TTC549 (cell line): ENCODE measurements around the gene NPIPA7.
"Not testable (repeated sequence)": the region's sequence is repeated elsewhere in the genome, so short reads cannot be mapped to it uniquely, and the experiment has no call there.

ENCODE experiments used
- FAIRE-seq: peaks from 2 replicates; lab custom pipeline; 2012; peaks lifted over from hg19 to GRCh38; lab: Jason Lieb, UNC

Gene NPIPA7

DNA sequence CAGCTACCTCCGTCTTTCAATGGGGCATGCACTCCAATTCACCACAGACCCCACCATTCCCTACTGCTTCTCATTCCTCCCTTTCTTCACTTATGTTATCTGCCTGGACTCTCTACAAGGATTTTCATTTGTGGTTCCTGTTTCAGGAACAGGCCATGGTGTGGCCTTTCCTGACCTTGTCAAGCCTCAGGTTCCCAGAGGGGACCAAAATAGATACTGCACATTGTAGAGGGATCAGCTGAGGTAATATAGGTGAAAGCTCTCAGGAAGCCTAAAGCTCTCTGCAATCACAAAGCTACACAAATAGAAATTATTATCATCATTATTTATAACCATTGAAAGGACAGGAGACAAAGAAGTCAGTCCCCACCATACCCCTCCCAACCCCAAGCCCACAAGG lies 41.6 kb downstream of the NPIPA7 start:
- FAIRE-seq = not testable (repeated sequence)

DNA sequence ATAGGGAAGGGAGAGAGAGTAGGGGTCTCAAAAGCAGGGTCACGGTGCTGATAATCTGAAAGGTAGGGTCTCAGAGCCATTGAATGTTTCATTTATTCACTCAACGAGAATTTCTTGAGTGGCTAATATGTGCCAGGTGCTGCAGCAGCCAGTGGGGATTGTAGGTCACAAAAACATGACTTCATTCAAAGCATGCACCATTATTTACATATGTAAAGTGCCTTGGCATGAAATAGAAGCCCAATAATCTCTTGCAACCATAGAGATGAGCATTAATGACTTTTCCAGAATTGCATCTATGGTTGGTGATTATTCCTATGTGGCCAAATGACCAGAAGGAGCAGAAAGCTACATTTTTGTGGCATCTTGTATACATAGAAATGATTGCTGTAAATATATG lies 46.2 kb downstream of the NPIPA7 start:
- not testable (repeated sequence) for FAIRE-seq

DNA sequence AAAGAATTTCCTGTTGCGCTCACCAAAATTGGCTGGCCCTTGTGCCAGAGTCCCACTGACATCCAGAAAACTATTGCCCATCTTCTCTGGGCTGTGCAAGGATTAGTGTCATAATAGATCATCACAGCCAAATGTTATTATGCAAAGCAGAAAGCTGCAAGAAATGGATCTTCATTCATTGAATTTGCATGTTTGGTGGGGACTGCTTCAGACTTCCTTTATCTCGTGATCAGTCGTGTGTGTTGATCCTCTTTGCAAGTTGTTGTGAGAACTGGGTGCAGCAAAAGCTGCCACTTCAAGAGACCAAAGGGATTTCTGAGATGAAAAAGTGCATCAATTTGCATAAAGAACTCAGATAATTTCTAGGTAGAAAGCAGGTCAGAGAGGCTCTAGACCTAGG lies 52.2 kb downstream of the NPIPA7 start:
- FAIRE-seq = not testable (repeated sequence)

DNA sequence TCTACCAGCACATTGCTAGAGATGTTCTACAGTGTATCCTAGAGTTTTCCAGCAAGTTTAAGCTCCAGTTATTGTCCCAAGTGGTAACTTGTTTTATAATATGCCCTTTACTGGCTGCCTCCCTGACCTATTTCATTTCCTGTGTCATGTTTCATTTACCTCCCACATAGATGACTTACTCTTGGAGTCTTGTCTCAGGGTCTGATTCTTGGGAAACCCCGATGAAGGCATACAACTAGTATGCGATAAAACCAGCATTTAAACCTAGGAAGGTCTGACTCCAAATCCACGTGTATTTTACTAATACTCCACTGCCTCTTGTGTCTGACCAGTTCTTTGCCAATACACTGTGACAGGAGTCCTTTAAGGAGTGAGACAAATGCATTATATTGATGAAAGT lies 55.8 kb downstream of the NPIPA7 start:
- not testable (repeated sequence) for FAIRE-seq

DNA sequence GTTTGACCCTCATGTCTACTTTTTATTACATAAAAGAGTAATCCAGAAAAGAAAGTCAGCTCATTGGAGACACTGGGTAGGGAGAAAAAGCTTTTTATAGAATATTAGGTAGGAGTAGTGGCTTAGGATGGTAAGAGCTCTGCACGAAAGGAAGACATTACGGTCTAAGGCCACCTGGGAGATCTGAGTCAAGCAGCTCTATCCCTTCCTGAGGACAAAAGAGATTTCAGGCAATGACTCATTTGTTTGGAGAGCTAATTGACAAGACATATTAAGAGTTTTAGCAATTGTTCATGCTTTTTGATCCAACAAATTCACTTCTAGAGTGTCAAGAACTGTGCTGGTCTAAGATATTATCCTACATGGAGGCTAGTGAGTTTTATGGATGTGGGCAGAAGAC lies 62.5 kb downstream of the NPIPA7 start:
- not testable (repeated sequence) for FAIRE-seq
